ENCODE data around the gene TNK1.
A peak's percentile ranks its signal among the peaks of the same experiment; 100 is the strongest.
"Not testable (repeated sequence)": the region's sequence is repeated elsewhere in the genome, so short reads cannot be mapped to it uniquely, and the experiment has no call there.

TNK1 gene

DNA sequence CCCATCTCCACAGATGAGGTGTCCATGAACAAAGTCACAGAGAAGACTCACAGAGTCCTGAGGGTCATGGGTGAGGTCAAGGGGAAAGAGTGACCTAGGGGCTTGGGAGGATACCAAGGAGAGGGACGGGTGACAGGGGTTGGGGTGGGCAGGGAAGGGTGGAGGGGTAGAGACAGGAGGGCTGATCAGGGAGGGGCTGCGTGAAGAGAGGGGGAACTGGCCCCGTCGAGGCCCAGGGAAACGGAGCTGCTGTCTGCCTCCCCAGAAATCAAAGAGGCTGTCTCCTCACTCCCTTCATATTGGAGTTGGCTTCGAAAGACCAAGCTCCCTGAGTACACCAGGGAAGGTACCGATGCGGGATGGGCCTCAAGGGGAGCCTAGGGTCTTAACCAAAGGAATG, 25.3 kb upstream of the TNK1 start:
- DNase-seq = no peak

DNA sequence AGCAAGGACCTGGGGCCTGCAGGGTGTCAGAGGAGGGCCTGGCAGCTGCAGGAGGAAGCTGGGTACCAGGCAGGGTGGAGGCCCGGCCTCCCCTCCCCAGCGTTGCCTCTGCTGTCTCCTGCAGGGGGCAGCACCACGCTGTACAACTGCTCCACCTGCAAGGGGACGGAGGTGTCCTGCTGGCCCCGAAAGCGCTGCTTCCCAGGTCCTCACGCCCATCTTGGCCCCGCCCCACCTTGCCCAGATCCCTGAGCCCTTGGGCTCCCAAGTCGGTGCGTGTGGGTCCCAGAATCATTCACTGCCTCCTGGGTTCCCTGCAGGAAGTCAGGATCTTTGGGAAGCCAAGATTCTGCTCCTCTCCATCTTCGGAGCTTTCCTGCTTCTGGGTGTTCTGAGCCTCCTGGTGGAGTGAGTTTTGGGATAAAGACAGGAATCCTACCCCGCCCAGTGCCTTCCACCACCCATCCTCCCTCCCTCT, 24.8 kb upstream of the TNK1 start:
- peak; percentile 66 for DNase-seq

DNA sequence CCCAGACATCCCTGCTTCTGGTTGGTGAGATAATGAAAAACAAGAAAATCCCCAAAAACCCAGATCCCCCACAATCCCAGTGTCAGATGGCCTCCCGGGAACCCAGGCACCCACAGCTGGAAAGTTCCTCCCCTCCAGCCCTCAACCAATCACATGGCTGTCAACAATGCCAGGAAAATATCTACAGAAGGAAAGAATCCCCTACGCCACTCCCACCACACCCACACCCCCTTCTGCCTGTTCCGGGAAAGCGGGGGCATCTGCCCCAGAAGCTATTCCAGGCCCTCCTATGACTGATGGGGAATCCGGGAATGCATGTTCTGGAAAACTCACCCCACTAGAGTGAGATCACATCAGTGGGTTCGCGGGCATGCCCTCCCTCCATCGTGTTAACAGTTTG, 24.1 kb upstream of the TNK1 start:
- no peak for DNase-seq

DNA sequence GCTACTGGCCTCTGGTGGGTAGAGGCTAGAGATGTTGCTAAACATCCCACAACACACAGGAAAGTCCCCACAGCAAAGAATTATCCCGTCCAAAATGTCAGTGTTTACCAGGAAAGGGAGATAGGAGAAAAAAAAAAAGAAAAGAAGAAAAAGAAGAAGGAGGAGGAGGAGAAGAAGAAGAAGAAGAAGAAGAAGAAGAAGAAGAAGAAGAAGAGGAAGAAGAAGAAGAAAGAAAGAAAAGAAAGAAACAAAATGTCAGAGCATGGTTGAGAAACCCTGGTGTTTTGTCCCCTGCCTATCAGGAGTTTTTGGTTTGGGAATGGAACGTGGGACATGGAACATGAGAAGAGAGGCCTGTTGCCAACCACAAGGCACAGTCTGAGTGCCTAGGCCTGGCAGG, 23.5 kb upstream of the TNK1 start:
- DNase-seq = no peak

DNA sequence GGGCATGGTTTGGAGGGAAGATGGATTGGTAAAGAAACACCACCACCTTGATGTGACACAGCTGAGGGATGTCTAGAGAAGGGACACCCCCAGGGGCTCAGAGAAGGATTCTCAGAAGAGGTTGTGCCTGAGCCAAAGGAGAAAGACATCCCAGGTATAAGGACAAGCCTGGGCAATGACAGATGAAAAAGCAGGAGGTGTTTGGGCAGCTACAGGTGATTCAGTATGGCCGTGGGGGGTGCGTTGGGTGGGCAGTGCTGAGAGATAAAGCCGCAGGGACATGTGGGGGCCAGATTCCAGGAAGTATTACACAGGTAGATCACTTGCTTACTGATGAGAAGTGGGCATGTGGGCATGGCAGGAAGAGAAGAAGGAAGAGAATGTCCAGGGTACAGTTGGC, 19.0 kb upstream of the TNK1 start:
- DNase-seq = no peak

DNA sequence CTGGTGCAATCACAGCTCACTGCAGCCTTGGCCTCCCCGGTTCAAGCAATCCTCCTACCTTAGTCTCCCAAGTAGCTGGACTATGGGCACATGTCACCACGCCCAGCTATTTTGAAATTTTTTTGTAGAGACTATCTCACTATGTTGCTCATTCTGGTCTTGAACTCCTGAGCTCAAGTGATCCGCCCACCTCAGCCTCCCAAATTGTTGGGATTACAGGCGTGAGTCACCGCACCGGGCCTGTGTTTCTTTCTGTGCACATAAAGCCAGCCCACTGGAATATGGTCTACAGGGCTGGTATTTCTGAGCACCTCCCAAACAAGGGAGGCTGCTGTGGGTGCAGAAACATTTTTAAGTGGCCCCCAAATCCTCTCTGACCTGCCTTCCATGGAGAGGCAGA, 17.6 kb upstream of the TNK1 start:
- DNase-seq = peak; percentile 24

DNA sequence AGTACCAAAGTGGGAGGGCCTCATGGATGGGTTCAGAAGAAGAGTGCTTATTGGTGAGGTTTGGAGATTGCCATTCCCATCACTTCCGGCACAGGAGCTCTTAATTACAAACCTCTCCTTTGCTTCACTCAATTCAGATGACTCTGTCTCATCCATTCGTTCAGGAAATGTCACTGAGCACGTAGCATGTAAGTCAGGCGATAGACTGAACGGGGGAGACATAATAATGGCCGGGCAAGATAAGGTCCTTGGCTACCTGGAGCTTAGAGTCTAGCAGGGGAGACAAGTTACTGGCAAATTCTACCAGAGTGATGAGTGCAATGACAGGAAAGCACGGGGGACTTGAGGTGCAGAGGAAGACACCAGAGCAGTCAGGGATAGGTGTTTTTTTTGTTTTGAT, 14.9 kb upstream of the TNK1 start:
- not testable (repeated sequence) for DNase-seq

DNA sequence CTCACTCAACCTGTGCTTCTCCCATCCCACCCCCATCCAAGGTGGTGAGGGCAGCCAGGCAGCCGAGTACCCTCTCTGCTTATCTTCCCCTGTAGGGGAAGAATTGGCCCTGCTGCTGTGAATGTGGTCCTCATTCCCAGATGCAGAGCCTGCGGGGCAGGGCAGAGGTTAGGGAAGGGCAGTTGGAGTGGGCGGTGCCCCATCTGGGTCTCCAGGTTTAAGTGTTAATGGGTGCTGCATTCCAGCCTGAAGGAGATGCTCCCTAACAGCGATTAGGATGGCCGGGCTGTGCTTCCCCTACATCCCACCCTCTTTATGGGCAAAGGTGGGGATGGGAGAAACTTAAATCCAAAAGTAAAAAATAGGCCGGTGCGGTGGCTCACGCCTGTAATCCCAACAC, 13.8 kb upstream of the TNK1 start:
- DNase-seq = no peak

DNA sequence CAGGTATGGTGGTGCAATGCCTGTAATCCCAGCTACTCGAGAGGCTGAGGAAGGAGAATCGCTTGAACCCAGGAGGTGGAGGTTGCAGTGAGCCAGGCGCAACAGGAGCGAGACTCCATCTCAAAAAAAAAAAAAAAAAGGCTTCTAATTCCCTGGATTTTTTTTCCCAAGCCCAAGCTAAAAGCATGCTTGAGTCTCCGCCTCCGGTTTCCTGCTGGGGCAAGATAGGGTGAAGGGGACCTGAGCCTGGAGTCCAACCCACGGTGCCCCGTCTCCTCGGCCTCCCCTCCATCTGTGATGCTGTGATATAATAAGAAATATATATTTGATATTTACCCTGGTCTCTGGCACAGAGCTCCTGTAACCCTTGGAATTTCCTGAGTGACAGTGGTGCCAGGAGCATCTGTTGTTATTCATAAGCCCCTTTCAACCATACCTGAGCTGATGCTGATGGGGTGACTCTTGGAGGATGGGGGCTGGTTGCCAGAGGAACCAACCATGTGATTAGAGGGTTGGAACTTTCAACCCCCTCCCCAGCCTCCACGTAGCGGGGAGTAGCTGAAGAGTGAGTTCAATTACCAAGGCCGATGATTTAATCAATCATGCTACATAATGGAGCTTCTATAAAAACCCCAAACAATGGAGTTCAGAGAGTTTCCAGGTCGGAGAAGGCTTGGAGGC, 12.8 kb upstream of the TNK1 start:
- no peak for DNase-seq

DNA sequence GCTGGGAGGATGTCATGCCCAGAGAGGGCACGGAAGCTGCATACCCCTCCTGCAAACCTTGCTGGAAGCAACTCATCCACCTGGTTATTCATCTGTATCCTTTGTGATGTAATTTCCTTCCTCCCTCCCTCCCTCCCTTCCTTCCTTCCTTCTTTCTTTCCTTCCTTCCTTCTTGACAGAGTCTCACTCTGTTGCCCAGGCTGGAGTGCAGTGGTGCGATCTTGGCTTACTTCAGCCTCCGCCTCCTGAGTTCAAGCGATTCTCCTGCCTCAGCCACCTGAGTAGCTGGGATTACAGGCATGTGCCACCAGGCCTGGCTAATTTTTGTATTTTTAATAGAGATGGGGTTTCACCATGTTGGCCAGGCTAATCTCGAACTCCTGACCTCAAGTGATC, 12.3 kb upstream of the TNK1 start:
- not testable (repeated sequence) for DNase-seq

DNA sequence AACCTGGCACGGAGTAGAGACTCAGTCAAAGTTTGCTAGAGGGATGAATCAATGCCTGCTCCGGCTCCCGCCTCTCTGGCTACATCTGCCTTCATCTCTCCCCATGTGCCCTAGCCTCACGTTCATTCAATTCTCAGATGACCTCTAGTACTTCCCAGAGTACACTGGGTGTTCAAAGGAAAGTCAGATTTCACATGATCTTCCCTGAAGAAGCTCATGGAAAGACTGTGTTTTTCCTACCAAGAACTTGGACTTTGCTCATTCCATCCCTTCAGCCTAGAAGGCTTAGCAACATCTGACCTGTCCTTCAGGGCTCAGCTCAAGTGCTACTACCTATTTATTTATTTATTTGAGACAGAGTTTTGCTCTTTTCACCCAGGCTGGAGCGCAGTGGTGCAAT, 11.1 kb upstream of the TNK1 start:
- DNase-seq = no peak

DNA sequence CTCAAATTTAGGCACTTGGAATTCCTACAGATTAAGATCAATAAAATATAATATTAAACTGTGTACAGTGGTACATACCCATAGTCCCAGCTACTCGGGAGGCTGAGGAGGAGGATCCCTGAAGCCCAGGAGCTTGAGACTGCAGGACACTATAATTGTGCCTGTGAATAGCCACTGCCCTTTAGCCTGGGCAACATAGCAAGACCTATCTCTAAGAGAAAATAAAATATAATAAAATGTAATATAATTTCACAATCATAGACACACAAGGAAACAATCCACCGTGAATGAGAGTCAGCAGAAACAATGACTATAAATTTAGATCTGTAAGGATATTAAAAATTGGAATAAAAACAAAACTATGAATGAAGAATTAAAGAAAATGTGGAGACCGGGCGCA, 10.0 kb upstream of the TNK1 start:
- no peak for DNase-seq

DNA sequence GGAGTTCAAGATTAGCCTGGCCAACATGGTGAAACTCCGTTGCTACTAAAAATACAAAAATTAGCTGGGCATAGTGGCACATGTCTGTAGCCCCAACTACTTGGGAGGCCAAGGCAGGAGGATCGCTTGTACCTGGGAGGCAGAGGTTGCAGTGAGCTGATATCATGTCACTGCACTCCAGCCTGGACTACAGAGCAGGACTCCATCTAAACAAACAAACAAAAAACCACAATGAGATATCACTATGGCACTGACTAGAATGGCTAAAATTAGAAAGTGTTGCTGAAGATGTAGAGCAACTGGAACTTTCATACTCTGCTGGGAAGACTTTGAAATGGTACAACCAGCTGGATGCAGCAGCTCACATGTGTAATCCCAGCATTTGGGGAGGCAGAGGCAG, 6.5 kb upstream of the TNK1 start:
- DNase-seq = no peak

DNA sequence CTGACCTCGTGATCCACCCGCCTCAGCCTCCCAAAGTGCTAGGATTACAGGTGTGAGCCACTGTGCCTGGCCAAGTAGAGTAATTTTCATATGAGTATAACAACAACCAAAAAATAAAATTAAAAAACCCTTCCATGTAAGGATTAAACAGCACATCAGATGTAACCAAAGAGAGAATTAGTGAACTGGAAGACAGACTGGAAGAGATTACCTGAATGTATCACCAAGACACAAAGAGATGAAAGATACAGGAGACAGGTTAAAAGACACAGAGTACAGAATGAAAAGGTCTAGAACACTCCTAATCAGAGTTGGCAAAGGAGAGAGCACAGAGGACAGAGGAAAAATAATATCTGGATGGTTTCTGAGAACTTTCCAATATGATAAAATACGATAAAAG, 1.8 kb upstream of the TNK1 start:
- DNase-seq = no peak

DNA sequence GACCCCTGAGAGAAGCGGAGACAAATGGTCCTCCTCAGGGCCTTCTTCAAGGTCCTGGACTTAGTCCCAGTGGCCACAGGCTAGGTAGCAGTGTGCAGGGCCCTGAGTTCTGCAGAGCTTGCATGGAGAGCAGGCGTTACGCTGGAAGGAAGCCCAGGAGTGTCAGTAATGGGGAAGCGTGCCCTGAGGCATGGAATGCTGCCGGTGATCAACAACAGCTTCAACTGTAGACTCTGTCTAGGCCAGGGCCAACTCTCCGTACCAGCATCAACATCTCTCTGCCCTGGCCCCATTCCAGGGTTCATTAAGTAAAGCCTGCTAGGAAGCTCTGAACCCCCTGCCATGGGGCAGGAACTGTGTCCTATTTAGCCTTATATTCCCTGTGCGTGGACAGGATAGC, 568 bp upstream of the TNK1 start:
- DNase-seq = no peak

DNA sequence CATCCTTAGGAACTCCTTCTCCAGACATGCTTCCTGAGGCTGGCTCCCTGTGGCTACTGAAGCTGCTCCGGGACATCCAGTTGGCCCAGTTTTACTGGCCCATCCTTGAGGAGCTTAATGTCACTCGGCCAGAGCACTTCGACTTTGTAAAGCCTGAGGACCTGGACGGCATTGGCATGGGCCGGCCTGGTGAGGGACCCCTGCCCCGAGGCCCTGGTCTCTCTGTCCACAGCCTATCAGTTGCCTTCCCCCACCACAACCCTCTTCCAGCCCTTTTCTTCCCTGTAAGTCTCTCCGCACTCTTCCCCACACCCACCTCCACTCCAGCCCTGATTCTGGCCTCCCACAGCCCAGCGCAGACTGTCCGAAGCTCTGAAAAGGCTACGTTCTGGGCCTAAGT, 2.0 kb downstream of the TNK1 start:
- no peak for DNase-seq

DNA sequence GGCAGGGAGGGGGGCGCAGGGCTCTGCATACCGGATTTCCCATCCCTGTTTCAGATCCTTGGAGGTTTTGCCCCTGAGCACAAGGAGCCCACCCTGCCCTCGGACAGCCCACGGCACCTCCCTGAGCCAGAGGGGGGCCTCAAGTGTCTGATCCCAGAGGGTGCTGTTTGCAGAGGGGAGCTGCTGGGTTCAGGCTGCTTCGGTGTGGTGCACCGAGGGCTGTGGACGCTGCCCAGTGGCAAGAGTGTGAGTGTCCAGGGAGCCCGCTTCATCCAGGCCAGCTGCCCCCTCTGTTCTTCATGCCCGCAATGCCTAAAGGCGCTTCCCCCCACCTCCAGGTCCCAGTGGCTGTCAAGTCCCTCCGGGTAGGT, 2.5 kb downstream of the TNK1 start:
- no peak for DNase-seq

DNA sequence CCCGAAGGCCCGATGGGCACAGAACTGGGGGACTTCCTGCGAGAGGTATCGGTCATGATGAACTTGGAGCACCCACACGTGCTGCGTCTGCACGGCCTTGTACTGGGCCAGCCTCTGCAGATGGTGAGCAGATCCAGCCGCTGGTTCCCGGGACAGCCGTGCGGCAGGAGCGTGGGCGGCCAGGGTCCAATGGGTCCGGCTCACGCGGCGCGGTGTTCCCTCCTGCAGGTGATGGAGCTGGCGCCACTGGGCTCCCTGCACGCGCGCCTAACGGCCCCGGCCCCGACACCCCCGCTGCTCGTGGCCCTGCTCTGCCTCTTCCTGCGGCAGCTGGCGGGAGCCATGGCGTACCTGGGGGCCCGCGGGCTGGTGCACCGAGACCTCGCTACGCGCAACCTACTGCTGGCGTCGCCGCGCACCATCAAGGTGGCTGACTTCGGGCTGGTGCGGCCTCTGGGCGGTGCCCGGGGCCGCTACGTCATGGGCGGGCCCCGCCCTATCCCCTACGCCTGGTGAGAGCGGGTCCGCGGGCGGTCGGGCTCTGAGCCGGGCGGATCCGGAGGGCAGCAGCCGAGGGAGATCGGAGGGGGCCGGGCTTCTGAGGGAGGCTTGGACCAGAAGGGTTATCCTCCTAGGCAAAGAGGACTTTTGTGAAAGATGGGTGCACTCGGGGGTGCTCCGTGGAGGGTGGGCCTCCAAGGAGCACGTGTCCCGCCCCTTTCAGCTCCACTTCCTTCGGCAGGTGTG, 3.0 kb downstream of the TNK1 start:
- DNase-seq = peak; percentile 40

DNA sequence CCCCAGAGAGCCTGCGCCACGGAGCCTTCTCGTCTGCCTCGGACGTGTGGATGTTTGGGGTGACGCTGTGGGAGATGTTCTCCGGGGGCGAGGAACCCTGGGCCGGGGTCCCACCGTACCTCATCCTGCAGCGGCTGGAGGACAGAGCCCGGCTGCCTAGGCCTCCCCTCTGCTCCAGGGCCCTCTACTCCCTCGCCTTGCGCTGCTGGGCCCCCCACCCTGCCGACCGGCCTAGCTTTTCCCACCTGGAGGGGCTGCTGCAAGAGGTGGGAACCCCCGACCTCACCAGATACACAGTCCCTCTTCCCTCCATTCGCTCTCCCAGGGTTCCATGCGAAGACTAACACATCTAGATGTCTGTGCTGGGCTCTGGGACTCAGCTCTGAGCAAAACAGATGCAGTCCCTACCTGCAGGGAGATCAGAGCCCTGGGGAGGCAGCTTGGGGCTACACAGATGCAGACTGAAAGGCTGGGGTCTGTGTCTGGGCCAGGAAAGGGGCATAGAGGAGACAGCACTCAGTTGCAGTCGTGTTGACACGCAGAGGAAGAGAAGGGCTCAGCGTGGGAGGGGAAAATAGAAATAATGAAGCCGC, 3.7 kb downstream of the TNK1 start:
- no peak for DNase-seq

DNA sequence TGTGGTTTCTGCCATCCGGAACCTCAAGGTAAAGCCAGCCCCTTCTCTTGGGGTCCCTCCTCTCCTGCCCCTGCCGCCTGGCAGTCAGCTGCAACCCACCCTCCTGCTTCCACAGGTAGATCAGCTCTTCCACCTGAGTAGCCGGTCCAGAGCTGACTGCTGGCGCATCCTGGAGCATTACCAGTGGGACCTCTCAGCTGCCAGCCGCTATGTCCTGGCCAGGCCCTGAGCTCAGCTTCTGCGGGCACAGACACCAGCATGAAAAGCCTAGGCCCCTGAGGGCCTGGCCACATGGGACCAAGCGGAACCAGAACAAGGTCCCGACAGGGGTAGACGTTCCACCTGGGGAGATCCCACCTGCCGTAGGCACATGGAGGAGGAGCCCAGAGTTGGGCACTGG, 8.0 kb downstream of the TNK1 start:
- no peak for DNase-seq

DNA sequence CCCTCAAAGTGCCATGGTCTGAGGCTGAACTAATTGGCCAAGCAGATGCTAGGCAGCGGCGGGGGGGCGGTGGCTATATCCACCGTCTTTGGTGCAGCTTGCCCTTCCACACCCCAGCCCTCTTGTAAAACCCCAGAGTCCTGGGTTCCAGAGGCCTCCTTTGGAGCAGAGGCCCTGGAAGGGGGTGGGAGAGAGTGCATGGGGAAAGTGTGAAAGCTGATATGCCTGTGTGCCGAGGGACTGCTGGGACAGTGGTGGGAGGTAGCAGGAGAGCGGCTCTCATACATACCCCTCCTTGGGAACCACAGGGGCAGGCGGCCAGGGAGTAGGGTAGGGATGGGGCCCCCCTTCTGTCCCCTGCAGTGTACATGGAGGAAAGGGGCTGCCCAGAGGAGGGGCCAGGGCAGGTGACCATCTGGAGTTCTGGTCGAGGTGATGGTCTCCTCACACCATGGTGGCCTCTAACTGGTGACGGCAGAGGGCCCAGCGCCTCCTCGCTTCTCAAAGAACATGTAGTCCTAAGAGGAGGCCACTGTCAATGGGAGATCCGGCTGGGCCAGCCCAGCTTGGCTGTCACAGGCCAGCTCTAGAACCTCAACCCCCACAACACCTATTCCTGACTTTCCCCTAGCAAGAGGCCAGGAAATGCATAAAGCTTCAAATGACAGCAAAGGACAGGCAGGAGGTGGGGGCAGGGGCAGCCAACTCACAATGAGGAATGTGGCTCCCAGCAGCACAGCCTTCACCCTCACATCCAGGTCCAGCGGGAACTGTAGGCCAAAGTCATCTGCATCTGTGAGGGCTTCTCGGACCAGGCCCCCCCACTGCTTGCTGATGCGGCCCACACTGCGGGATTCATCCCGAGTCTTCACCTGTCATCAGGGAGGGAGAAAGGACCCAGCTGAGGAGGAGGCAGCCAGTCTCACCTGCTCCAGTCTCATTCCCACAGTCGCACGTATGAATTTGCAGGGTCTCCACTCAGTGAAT, 9.3 kb downstream of the TNK1 start:
- no peak for DNase-seq

DNA sequence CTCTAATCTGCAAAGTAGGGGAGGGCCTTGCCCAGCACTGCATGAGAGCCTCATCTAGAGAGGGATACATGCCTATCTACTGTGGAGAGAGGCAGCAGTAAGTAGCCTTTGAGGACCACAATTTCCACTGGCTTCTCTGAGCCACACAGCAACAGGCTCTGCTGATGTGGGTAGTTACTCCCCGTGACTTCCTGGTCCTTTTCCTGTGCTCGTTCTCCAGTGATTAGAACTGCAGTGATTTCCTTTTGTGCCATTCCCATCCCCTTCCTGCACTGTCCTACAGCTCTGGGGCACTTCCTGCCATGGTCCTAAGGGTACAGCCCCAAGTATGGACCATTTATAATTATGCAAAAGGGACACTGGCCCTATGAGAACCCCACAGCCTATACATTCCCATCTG, 10.4 kb downstream of the TNK1 start:
- DNase-seq = no peak
